DOHH2 (cell line): ENCODE measurements around the gene PODXL.

ENCODE experiments used
- CTCF ChIP-seq: fragments of 200-600 bp; sonication (generic); IDR thresholded peaks from one replicate; pipeline ENCODE4 v1.5.1; 2014; ENCODE audit warnings: antibody characterized with exemption, mild to moderate bottlenecking, low read depth, low read length; ENCODE audit not compliant: poor library complexity, severe bottlenecking
- EZH2phosphoT487 ChIP-seq: fragments of 200-600 bp; sonication (generic); IDR thresholded peaks from 2 replicates; pipeline ENCODE4 v1.6.1; 2017; ENCODE audit warnings: borderline replicate concordance, mild to moderate bottlenecking, antibody characterized with exemption, low read length, moderate library complexity, mixed read lengths

GRCh38 chr7:131604841-131605279, 48.4 kb upstream of the PODXL start:
- TF ChIP-seq CTCF: no peak
- TF ChIP-seq EZH2phosphoT487: no peak
